Kidney (tissue), 14 donors: ENCODE results near the gene PALM. TPM values are rescaled to one million over a fixed set of nuclear protein-coding genes. Genes with fewer than 3 reads are reported as not detected.

Experiments
- DNase-seq, 5 donors: peaks; one replicate each; pipeline ENCODE4 v3.0.0-alpha.2; 2013 to 2020
- FAIRE-seq: peaks from 2 replicates; lab custom pipeline; 2012; peaks lifted over from hg19 to GRCh38; lab: Jason Lieb, UNC
- H3K27ac ChIP-seq, 2 donors: one replicate each; pipeline ENCODE4 v1.7.0; 2013; ENCODE audit warnings: low read depth in 2 of 2, low read length in 2 of 2, inconsistent platforms in 1 of 2
- H3K27me3 ChIP-seq: one replicate; pipeline ENCODE4 v1.7.1; 2013; ENCODE audit warnings: low read length, inconsistent platforms; ENCODE audit not compliant: control insufficient read depth, insufficient read depth
- H3K36me3 ChIP-seq, 3 donors: one replicate each; pipeline versions ENCODE4 v1.7.0 to v1.7.1; 2013; ENCODE audit warnings: low read length in 3 of 3, control low read depth in 1 of 3, inconsistent platforms in 1 of 3; ENCODE audit not compliant: insufficient read depth in 3 of 3, control insufficient read depth in 2 of 3
- H3K4me1 ChIP-seq, 3 donors: one replicate each; pipeline versions ENCODE4 v1.7.0 to v1.7.1; 2013; ENCODE audit warnings: low read length in 3 of 3, inconsistent platforms in 1 of 3, low read depth in 1 of 3; ENCODE audit not compliant: control insufficient read depth in 2 of 3, insufficient read depth in 2 of 3
- H3K4me3 ChIP-seq, 3 donors: one replicate each; pipeline versions ENCODE4 v1.7.0 to v1.8.1; 2013; ENCODE audit warnings: low read length in 3 of 3, control low read depth in 1 of 3, inconsistent platforms in 1 of 3
- H3K9ac ChIP-seq, 3 donors: one replicate each; pipeline versions ENCODE4 v1.7.0 to v1.7.1; 2013; ENCODE audit warnings: low read length in 3 of 3, control low read depth in 1 of 3, inconsistent platforms in 1 of 3
- H3K9me3 ChIP-seq, 3 donors: one replicate each; pipeline versions ENCODE4 v1.7.0 to v1.7.1; 2013; ENCODE audit warnings: low read length in 3 of 3, control low read depth in 1 of 3, inconsistent platforms in 1 of 3; ENCODE audit not compliant: control insufficient read depth in 2 of 3, insufficient read depth in 1 of 3
- CTCF ChIP-seq: IDR thresholded peaks from 3 replicates; pipeline ENCODE4 v1.5.1; 2012; ENCODE audit warnings: mild to moderate bottlenecking, moderate library complexity, borderline replicate concordance; ENCODE audit not compliant: insufficient read depth; ENCODE audit errors: extremely low read depth
- intact Hi-C: fragments of 100-400 bp; cut with DNase I; formaldehyde crosslinking; loops from one replicate; pipeline ENCODE4 v1.11.1; 2022
- polyA plus RNA-seq: library from polyadenylated mRNA; stranded (reverse); fragments of 350-450 nt; fragmentation: Illumina TruSeq; extraction: RNeasy Lipid Tissue Mini Kit (QIAGEN cat#74804); gene quantifications from one replicate; pipeline ENCODE4 v1.2.3, GENCODE V29; 2014; ENCODE audit warnings: low read depth, low replicate concordance; ENCODE audit not compliant: insufficient read depth
- total RNA-seq: library from RNA; stranded (reverse); fragmentation: NEBNext Ultra II Directional; extraction: Animal tissue kit (Norgen Biotek cat#: 25700); gene quantifications from one replicate; pipeline ENCODE4 v1.2.1, GENCODE V29; 2021
- donor health status: control.
- donor health status: control.
- donor health status: control.
- donor health status: control.
- donor health status: control.
- donor health status: DM: yes; HTN: yes; CAD: no.
- donor health status: Normal renal cell carcinoma (clear cell type).

PALM gene
- total and polyA plus RNA-seq, 2 donors from 2014 or later: 49.4 to 92.3 TPM

- DNase-seq: peak in 3 of 5 donors; percentile 53 to 78 (median 69)
- TF ChIP-seq CTCF: no peak
- intact Hi-C loops: no loop called here
Measured at GRCh38 chr19:676339-677105, 32.2 kb upstream of the PALM start, which contains the start of gene FSTL3. Gene FSTL3 (plus strand): TSS chr19:676392. CDS start chr19:676424, 32 bp downstream.

DNA sequence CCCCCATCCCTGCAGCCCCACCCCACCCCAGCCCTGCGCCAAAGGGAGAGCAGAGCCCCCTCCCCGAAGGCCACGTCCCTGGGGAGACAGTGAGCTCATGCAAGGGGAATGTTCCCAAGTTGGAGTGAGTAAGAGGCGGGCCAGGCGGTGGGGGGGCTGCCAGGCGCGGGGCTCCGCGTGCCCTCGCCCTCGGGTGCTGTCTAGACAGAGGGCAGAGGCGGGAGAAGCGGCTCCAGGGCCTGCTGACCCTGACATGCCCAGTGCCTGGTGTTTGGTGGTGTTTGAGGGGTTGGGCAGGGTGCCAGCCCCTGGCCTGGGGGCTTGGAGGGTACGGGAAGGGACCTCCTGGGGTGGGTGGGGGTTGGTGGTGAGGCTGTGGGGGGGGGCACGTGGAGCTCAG lies 31.5 kb upstream of the PALM start:
- peak overlapping the region; percentile 67 to 71 for H3K27ac ChIP-seq
- FAIRE-seq: no peak

More at GRCh38 chr19:676339-677105, 32.2 kb upstream of the PALM start, which contains the start of gene FSTL3:
- Histone ChIP-seq H3K9ac (peak within 1 kb of the TSS in 2 of 3 donors; percentile 48 to 77), H3K27ac (peak within 1 kb of the TSS; percentile 67 to 71), H3K9me3 (no peaks in the 10 kb centered on the region), H3K27me3 (no peaks in the 10 kb centered on the region), H3K36me3 (no peaks in the 10 kb centered on the region), H3K4me3 (peak within 1 kb of the TSS; percentile 50 to 66 (median 54)), H3K4me1 (peaks cover 0 to 19% (median 0%) of the 10 kb centered on the region in 3 donors)
- FAIRE-seq: no peak

DNA sequence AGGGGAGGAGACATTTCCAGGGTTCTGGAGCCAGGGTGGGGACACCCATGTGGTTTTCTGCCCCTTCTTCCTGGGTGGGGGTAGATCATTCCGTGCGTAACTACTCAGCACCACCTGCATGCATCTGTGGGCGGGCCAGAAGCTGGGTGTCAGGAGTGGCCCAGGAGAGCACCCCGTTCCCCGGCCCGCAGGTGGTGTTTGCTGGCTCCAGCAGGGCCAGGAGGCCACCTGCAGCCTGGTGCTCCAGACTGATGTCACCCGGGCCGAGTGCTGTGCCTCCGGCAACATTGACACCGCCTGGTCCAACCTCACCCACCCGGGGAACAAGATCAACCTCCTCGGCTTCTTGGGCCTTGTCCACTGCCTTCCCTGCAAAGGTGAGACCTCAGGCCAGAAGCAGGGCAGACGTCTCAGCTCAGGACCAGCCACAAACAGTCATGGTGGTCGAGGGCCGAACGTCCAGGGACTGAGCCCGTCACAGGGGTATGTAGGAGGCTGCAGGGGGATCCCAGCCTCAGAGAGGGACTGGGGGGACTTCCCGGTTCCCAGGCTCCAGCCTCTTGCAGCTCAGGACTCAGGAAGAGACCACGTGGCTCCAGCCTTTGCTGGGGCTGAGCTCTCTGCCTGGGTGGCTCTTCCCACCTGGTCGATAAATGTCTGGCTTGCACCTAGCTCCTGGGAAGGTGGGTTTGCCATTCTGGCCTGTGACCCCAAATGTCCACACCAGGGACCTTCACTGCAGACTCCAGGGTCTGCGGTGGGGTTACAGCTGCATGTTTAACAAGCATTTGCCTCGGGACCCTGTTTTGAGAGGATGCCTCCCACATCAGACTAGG lies 30.9 kb upstream of the PALM start:
- no peaks in the 10 kb centered on the region for H3K9me3 ChIP-seq
- intact Hi-C loops: no loop called here
- no peaks in the 10 kb centered on the region for H3K36me3 ChIP-seq
- FAIRE-seq (no peak), DNase-seq (peak in 2 of 5 donors; percentile 69 to 83)
- peak overlapping the region; percentile 63 to 67 for H3K27ac ChIP-seq
- H3K9ac ChIP-seq: no peak overlapping the region
- no peak for TF ChIP-seq CTCF
- peaks cover 0 to 19% (median 0%) of the 10 kb centered on the region in 3 donors for H3K4me1 ChIP-seq
- H3K27me3 ChIP-seq: no peaks in the 10 kb centered on the region
- no peak overlapping the region for H3K4me3 ChIP-seq

More for the DNA sequence above, 31.5 kb upstream of the PALM start:
- H3K36me3 ChIP-seq: no peaks in the 10 kb centered on the region
- DNase-seq: peak in 3 of 5 donors; percentile 76 to 94 (median 77)
- no peak overlapping the region for H3K9ac ChIP-seq
- no peaks in the 10 kb centered on the region for H3K9me3 ChIP-seq
- no peak for TF ChIP-seq CTCF
- H3K27me3 ChIP-seq: no peaks in the 10 kb centered on the region
- H3K4me1 ChIP-seq: peaks cover 0 to 19% (median 0%) of the 10 kb centered on the region in 3 donors
- intact Hi-C loops: no loop called here
- H3K4me3 ChIP-seq: peak overlapping the region in 1 of 3 donors; percentile 66
